WERI-Rb-1 (cell line): ENCODE measurements around the gene ZNF331.

Experiments used
- DNase-seq: peaks from one replicate; pipeline ENCODE4 v3.0.0-alpha.2; 2020
- H3K27ac ChIP-seq: fragments of 250-450 bp; sonication (Bioruptor Pico); 2 replicates; pipeline ENCODE4 v1.5.1; 2020; ENCODE audit warnings: mild to moderate bottlenecking, moderate library complexity
- H3K27me3 ChIP-seq: fragments of 250-450 bp; sonication (Bioruptor Pico); 2 replicates; pipeline ENCODE4 v1.5.1; 2021; ENCODE audit warnings: mild to moderate bottlenecking, low read depth, moderate library complexity; ENCODE audit not compliant: insufficient read depth, severe bottlenecking
- H3K36me3 ChIP-seq: fragments of 250-450 bp; sonication (Bioruptor Pico); 2 replicates; pipeline ENCODE4 v1.5.1; 2020; ENCODE audit warnings: mild to moderate bottlenecking, moderate library complexity
- H3K4me3 ChIP-seq: 2 replicates; pipeline ENCODE4 v1.5.1; 2011; ENCODE audit warnings: low read depth, mild to moderate bottlenecking, control low read depth, low read length
- H3K9me3 ChIP-seq: fragments of 250-450 bp; sonication (Bioruptor Pico); 2 replicates; pipeline ENCODE4 v1.5.1; 2021; ENCODE audit warnings: mild to moderate bottlenecking, moderate library complexity; ENCODE audit not compliant: severe bottlenecking
- CTCF ChIP-seq: IDR thresholded peaks from 2 replicates; pipeline ENCODE4 v1.5.1; 2011; ENCODE audit warnings: low read depth, mild to moderate bottlenecking, control low read depth, inconsistent platforms, low read length

Gene ZNF331

GRCh38 chr19:53598361-53598760, 60.4 kb downstream of the ZNF331 start:
- no peaks in the 10 kb centered on the region for H3K9me3 ChIP-seq
- TF ChIP-seq CTCF = no peak
- no peak for DNase-seq
- H3K27me3 ChIP-seq = peaks cover 83% of the 10 kb centered on the region
- H3K27ac ChIP-seq = no peak overlapping the region
- H3K36me3 ChIP-seq = no peaks in the 10 kb centered on the region
- no peak overlapping the region for H3K4me3 ChIP-seq

GRCh38 chr19:53600217-53600616, 62.3 kb downstream of the ZNF331 start:
- no peaks in the 10 kb centered on the region for H3K9me3 ChIP-seq
- H3K27ac ChIP-seq = no peak overlapping the region
- no peak for TF ChIP-seq CTCF
- no peak overlapping the region for H3K4me3 ChIP-seq
- no peak for DNase-seq
- H3K27me3 ChIP-seq = peaks cover 91% of the 10 kb centered on the region
- H3K36me3 ChIP-seq = no peaks in the 10 kb centered on the region

- Histone ChIP-seq H3K4me3 (no peak overlapping the region), H3K36me3 (no peaks in the 10 kb centered on the region), H3K9me3 (no peaks in the 10 kb centered on the region), H3K27me3 (peaks cover 85% of the 10 kb centered on the region), H3K27ac (no peak overlapping the region)
- TF ChIP-seq CTCF = no peak
- DNase-seq = no peak
Measured at GRCh38 chr19:53606031-53606430, 68.1 kb downstream of the ZNF331 start.

- Histone ChIP-seq H3K27me3 (peaks cover 87% of the 10 kb centered on the region), H3K27ac (no peak overlapping the region), H3K4me3 (no peak overlapping the region), H3K36me3 (no peaks in the 10 kb centered on the region), H3K9me3 (no peaks in the 10 kb centered on the region)
- TF ChIP-seq CTCF = no peak
- no peak for DNase-seq
Measured at GRCh38 chr19:53608381-53608780, 70.4 kb downstream of the ZNF331 start.

GRCh38 chr19:53612762-53613526, 75.0 kb downstream of the ZNF331 start:
- H3K27me3 ChIP-seq = peaks cover 78% of the 10 kb centered on the region
- H3K27ac ChIP-seq = no peak overlapping the region
- TF ChIP-seq CTCF = no peak
- no peak for DNase-seq
- H3K9me3 ChIP-seq = no peaks in the 10 kb centered on the region
- H3K36me3 ChIP-seq = no peaks in the 10 kb centered on the region
- H3K4me3 ChIP-seq = no peak overlapping the region
